Measurements from ENCODE around the gene S100PBP.

S100PBP gene

DNA sequence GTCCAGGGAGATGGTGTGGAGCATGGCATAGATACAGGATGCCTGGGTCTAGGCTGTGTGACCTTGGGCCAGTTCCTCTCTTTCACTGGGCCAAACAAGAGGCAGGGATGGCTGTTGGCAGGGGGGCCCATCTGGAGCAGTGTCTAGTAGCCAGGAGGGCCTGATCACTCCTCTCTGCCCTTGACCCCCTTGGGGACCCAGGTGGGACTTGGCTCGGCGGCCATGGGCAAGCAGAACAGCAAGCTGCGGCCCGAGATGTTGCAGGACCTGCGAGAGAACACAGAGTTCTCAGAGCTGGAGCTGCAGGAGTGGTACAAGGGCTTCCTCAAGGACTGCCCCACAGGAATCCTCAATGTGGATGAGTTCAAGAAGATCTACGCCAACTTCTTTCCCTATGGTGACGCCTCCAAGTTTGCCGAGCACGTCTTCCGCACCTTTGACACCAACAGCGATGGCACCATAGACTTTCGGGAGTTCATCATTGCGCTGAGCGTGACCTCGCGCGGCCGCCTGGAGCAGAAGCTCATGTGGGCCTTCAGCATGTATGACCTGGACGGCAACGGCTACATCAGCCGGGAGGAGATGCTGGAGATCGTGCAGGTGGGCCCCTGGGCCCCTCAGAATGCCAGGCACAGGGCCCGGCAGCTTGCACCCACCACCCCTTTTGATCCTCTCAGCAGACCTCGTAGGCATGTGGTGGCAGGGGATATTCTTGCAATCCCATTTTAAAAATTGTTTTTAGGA is 71.4 kb downstream of the S100PBP start:
- DNase-seq = no peak

DNA sequence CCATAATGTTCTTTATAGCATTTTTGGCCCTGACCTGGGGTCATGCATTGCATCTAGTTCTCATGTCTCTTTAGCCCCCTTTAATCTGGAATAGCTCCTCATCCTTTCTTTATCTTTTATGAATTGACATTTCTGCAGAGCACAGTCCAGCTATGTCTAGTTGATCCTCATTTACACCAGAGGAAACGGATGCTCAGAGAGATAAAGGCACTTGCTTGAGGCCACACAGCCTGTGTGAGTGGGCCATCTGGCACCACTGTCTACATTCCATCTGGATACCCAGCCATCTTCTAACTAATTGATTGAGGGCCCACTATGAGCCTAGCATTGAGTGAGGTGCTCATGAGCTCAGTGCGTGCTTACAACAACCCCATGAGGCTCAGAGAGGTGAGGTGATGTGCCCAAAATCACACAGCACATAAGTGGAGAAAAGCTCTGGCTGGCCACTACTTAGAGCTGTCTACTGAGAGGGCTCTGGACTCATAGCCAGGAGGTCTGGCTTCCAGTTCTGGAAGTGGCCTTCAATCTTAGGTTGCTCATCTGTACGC is 72.4 kb downstream of the S100PBP start:
- DNase-seq = no peak

DNA sequence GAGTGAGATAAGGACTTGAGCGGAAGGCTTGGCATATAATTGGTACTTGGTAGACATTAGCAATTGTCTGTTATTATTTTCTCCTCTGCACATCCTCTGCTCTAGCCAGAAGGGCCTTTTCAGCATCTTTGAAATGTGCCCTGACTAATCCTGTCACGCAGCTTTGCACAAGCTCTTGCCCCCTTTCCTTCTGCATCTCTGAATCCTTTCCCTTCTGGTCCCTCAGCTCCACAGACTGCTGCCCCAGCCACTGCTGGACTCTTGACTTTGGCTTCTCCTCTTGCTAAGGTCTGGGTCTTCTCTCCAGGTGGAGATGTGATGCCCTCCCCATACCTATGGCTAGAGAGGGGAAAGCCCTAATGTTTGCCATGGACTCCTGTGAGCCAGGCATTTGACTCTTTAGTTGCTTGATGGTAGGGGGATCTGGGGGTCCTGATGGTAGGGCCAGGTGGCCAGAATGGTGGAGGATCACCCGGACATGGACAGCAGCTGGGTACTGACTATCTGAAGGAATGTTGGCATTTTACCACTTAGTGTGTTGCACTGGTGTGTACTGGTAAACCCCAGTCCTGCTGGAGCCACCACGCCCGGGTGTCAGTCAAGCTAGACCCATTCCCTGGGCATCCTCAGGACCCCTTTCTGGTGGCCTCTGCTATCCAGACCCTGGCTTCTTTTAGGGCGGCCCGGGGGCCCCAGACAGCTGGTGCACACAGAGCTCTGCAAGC is 73.2 kb downstream of the S100PBP start:
- no peak for DNase-seq

DNA sequence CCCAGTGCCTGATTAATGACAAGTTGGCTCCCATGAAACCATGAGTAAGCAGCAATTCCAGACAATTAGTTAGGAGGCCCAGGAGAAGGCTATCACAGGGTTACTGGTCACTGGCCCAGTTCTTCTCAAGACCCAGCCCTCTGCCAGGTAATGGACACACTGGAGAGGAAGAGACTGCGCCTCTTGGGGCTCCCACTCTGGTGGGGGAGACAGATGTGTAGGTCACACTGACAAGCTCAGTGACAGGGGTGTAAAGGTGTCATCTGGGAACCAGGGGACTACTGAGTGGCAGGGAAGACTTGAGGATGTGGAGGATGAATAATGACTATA is 73.8 kb downstream of the S100PBP start:
- DNase-seq = no peak

DNA sequence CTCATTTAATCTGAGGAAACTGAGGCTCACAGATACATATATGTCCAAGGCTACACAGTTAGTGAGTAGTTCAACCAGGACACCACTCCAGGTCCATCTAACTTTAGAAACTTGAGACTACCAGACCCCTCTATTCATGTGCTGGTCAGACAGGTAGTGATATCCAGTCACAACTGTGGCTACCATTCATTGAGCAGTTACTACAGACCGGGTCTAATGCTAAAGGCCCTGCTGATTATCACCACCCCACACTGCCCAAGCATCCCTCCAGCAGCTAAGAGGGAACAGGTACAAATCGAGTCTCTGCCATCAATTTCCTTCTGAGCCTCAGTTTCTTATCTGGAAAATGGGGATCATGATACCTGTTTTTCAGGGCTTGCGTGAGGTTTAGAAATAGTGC is 74.2 kb downstream of the S100PBP start:
- DNase-seq = no peak

DNA sequence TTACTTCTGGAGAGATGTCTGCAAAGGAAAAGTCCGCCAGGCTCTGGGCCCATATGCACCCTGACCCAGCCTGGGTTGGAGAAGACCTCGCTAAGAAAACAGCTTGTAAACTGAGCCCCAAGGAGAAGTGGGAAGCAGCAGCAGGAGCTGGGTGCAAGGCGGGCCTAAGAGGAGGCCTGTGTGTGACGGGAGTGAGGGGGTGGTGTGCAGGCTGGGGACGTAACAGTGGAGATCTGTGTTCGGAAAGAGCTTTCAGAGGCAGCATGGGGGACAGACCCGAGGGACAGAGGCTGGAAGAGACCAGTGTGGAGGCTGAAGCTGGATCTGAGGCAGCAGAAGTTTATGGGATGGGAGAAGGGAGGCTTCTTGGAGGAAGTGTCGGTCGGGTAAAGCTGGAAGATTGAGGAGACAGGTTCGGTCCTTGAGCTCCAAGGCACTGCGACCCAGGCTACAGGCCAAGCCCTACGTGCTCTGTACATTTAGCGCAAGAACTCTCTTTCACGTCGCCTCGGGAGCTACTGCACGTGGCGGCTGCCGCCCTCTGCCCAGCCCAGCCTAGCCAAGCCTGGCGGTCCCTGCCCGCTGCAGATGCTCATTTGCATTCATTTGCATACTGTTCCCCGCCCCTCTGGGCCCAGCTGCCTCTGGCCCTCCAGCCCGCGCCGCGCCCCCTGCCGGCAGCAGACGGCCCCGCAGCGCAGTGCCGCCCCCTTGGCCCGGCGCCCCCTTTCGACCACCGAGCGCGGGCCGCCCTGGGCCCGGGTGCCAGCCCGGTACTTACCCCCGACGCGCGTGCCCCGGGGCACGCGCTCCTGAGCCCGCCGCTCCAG is 75.1 kb downstream of the S100PBP start:
- DNase-seq = no peak

DNA sequence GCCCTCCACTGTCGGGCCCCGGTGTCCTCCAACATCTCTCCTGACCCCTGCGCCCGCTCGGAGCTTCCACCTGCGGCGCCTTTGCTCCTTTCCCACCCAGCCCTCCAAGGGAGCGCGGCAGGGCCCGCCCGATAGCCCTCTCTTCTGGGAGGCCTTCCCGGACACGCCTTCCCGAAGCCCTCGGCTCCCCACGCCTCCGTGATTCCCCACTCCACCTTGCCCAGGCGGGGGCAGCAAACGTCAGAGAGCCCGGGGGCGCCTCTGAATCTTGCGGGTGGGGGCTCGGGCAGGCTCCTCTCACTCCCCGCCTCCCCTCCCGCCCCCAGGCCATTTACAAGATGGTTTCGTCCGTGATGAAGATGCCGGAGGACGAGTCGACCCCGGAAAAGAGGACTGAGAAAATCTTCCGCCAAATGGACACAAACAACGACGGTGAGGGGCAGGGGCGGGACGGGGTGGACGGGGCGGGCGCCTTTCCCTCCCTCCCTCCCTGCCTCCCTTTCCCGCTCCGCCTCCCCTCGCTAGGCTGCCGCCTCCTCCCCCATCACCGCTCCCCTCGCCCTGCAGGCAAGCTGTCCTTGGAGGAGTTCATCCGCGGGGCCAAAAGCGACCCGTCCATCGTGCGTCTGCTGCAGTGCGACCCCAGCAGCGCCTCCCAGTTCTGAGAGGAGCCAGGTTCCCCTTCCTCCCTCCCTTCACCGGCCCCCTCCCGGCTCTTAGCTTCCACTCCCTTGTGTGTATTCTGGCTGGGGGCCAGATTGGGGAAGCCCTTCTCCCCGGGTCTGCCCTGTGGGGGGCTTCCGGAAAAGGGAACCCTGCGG is 76.0 kb downstream of the S100PBP start:
- no peak for DNase-seq

DNA sequence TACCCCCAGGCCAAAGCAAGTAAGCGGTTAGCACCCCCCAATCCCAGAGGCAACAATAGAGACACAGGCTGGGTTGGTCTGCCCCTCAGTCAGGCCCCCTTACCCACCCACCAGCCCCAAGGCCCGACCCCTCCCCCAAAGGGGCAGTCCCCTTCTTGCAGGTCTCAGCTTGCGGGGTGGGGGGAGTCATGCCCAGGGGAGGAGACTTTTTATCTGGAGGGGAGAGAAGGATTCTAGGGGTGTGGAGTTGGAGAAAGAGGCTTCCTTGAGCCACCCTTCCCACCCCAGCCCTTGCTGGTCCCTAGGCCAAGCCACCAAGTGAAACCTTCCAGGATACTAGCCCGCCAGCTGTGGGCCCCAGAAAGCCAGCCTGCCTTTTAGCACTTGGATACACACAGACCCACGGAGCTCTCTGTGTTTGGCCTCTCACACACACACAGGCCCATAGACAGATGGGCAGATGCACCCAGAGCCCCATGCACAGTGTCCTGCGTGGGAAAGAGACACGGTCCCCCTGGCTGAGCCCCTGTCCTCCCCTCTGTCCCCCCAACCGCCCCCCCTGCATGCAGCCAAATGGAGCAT is 76.7 kb downstream of the S100PBP start:
- no peak for DNase-seq

DNA sequence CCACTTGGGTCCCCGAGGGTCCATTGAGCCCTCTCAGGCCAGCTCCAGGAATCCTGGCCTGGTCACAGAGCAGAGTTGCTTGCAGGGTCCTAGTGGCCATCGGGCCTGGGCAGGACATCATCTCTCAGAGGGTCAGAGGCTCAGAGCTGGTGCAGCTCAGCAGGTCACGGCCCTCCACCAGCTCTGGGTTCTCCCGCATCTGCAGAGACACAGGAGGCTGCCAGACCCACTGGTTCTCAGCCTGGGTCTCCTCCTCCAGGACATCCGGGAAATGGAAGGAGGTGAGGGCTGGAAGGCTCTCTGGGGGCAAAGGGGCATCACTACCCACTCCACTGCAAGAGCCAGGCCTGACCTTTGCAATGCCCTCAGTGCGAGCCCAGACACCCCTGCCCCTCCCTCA is 77.2 kb downstream of the S100PBP start:
- no peak for DNase-seq

DNA sequence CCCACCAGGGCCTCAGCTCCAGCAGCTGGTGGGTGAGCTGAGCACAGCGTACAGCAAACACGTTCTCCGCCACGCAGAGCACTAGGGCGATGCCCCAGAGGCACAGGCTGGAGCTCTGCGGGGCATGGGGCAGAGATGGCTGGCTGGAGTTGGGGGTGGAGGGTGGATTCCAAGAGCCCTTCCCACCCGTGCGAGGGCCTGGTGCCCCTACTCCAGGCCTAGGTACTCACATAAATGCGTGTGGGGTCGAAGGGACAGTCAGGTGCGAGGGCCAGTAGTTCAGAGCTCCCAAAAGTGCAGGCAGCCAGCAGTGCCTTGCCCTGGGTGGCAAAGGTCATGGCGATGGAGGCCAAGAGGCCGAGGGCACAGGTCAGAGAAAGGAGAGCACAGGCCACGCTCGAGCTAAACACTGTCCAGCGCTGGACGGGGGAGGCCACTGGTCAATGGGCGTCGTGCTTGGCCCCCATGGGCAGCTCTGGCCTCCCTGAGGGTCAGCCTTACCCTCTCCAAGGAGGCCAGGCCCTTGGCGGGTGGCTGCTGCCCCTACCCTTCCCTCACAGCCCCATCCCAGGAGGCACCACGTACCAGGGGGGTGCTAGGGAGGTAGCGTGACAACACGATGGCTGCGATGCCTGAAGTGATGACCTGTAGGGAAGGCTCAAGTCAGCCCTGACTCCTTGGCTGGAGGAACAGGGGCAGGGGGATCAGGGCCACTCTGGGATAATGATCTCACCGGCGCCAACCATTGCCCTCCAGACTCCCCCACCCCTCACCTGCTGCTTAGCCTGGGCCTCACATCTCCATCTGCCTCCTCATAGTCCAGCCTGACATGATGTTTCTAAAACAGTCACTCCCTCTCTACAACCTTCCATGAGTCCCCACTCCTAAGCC is 78.1 kb downstream of the S100PBP start:
- no peak for DNase-seq

DNA sequence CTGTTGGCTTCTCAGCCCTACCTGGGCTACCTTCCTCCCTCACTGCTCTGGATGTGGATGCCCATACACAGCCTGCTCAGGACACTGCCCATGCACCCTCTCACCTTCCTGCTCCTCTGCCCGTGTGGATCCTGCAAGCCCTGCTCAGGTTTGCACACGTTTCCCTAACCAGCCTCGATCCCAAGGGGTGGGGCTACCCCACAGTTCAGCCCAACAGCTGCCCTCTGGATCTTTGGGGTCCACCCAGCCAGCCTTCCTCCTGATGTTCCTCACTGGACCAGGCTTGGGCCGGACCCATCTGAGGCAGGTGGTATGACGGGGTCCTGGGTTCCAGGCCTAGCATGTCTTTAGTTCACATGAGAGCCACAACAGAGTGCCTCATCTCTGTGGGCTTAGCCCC is 79.0 kb downstream of the S100PBP start:
- DNase-seq = no peak

DNA sequence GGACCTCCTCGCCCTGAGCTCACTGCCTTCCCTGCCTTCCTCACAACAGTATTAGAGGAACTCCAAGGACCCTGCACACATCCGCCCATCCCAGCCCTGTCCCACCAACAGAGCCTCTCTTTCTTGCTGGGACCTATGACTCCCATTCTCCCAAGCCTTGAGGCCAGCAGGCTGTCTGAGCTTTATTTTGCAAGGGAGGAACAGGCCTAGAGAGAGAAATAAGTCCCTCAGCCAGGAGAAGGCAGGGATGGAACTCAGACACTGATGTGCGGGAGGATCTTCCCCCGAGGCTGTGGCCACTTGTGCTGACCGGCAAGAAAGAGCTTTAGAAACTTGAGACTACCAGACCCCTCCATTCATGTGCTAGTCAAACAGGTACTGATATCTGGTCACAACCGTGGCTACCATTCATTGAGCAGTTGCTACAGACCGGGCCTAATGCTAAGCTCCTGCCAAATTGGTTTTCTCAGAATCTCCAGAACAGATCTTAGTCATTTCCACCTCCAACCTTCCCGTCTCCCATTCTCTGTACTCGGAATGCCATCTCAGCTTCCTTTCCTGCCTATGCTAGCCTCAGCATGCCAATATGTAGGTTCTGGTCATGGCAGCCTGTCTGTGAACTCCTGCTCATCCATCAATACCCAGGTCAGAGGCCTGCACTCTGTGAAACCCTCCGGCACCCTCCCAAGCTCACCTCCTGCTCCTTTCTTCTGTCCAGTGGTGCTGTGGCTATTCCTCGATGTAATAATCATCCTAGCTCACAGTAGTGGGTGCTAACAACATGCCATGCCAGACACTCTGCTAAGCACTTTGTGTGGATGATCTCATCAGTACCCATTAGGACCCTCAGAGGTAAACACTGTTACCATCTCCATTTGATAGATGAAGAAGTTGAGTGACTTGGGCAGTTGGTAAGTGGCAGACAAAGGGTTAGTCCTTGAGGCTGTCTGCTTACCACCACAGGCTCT is 79.9 kb downstream of the S100PBP start:
- no peak for DNase-seq

DNA sequence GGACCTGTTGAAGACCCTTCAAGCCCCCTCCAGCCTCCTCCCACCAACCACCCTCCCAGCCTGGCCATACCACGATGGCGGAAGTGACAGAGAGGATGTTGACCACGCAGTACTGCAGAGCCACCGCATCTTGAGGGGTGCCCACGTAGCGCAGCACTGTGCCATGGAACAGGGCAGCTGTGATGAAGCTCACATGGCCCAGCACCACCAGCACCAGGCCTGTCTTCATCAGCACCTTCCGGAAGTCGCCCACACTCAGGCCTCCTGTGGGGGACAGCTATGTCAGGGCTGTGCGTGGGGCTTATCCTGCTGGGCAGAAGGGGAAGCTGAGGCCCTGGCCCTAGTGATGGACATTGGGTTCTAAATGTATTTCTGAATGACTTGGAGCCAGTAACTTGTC is 80.6 kb downstream of the S100PBP start:
- no peak for DNase-seq

DNA sequence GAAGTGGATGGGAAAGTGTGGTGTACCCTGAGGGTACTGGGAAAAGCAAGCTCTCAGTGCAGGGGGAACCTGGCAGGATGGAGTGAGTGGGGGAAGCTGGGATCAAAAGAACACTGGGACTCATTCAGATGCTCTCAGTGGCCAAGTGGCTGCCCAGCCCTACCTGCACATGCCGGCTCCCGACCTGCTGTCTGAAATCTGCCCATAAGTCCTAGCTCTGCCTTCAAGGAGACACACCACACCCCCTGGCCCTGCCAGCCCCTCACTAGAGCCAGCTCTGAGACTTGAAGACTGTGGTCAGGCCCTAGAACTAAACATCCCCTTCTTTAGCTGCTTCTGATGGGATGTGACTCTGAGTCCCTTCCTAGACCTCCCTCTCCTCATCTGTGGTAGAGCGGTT is 81.5 kb downstream of the S100PBP start:
- DNase-seq = no peak

DNA sequence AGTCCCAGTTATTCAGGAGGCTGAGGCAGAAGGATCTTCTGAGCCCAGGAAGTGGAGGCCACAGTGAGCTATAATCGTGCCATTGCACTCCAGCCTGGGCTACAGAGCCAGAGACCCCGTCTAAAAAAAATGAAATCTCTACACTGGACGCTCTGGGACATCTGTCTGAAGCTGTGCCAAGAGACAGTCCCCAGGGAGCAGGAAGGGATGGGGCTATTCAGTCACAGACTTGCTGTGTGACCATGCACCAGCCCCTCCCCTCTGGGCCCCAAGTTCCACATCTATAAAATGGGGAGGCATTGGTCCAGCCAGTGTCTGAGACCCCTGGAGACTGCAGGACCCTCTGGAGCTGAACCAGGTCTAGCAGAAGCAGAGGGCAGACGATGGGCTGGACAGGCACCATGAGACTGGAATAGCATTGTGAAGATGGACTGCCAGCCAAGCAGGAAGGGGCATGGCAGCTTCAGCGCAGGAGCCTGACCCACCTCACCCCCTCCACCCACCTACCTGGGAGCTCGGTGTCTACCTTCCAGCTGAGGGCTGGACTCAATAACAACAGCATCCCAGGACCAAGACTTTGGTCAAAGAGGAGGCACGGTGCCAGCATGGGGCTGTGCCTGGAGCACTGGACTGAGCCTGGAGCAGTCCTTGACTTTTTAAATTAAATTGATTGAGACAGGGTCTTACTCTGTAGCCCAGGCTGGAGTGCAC is 82.3 kb downstream of the S100PBP start:
- DNase-seq = no peak

DNA sequence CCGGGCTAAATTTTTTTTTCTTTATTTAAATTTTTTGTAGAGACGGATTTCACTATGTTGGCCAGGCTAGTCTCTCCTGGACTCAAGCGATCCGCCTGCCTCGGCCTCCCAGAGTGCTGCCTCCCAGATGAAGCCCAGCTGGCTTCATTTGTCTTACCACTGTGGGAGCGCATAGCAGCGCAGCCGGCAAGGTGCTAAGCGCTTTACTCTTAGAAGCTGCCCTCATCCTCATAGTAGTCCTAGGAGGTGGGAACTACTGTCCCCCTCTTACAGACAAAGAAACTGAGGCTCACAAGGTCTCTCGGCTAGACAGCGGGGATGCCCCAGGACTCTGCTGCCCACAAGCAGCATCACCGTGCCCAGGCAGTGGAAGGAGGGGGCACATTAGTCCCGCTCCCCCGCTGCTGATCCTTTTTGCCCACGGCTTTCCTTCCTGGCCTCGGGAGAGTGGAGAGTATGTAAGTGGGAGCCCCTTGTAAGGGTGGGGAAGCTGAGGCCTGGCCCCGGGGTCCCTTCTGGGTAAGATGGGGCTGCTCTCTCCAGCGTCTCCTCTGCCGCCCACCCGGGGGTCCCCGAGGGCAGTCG is 83.0 kb downstream of the S100PBP start:
- DNase-seq = no peak

DNA sequence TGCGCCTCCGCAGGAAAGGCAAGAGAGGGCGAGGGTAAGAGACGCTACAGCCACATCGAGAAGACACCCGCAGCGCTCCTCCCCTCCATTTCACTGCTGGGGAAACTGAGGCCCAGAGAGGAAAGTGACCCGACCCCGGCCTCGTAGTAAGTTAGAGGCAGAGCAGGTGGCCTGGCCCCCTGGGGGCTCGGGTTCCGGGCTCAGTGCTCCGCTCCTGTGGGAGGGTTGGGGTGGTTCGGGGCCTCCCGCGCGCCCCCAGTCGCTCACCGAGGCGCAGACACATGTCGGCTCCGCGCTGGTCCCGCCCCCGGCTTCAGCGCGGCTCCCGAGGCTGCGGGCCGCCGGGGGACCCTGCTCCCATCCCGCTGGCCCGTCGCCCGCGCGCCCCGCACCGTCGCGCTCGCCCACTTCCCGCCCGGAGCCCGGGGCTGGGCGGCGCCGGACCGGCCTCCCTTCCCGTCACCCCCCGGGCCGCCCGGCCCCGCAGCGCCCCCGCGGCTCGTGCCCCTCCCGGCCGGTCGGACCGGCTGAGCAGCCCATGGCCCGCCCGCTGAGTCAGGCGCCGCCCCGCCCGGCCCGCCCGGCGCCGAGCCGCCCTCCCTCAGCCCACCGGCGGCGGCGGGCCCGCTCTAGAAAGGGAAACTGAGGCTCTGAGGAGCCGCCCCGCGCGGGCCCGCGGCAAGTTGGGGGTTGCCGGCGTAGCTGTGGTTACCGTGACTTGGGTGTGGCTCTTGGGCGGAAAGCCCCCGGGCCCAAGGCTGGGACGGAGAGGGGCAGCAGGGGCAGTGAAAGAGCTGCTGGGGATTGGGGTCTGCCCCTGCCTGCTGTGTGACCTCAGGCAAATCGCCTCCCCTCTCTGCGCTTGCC is 83.7 kb downstream of the S100PBP start, which contains the start of gene TMEM54:
TMEM54 (minus strand) TSS at position 434 of the 867 bp plus-strand sequence; CDS start at position 283, 151 bp downstream.
- DNase-seq = no peak
